PC-9 (cell line): ENCODE results near the gene ZNF526.

Experiments
- CTCF ChIP-seq: fragments of 200-600 bp; sonication (generic); conservative IDR thresholded peaks from 2 replicates; pipeline ENCODE4 v1.6.1; 2017; ENCODE audit warnings: mixed run types, antibody characterized with exemption, mild to moderate bottlenecking, moderate library complexity
- EZH2 ChIP-seq: fragments of 200-600 bp; sonication (generic); IDR thresholded peaks from 2 replicates; pipeline ENCODE4 v1.8.0; 2017; ENCODE audit warnings: antibody characterized with exemption, low read depth

- TF ChIP-seq CTCF = no peak
- TF ChIP-seq EZH2 = no peak
These were observed 15.4 kb upstream of the ZNF526 start for GRCh38 chr19:42204664-42205063.
